Measurements from ENCODE around the gene EFNA1.
"Not testable (repeated sequence)": the region's sequence is repeated elsewhere in the genome, so short reads cannot be mapped to it uniquely, and the experiment has no call there.

The EFNA1 gene

DNA sequence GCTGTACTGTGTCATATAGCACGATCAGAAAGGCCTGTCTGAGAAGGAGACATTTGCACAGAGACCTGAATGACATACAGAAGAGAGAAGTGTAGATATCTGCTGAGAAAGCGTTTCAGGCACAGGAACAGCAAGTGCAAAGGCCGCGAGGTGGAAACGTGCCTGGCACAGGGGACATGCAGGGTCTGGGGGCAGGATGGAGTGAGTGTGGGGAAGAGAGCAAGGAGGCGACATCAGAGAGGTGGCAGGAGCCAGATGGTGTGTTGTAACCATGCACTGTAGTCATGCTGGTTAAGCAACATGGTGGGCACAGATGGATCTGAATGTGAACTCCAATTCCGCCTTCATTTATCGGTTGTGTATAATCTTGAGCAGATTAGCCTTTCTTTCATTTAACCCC is 32.5 kb downstream of the EFNA1 start:
- no peak for DNase-seq

DNA sequence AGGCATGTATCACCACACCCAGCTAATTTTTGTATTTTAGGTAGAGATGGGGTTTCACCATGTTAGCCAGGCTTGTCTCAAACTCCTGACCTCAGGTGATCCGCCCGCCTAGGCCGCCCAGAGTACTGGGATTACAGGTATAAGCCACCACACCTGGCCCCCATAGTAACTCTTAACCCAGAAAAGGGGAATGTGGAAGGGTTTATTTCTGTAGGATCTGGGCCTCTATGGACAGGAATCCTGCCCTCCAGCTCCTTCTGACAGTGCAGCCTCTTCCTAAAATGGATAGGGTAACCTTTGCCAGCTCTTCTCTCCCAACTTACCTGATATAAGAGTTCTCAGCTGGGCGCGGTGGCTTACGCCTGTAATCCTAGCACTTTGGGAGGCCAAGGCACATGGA is 35.0 kb downstream of the EFNA1 start:
- DNase-seq: not testable (repeated sequence)

DNA sequence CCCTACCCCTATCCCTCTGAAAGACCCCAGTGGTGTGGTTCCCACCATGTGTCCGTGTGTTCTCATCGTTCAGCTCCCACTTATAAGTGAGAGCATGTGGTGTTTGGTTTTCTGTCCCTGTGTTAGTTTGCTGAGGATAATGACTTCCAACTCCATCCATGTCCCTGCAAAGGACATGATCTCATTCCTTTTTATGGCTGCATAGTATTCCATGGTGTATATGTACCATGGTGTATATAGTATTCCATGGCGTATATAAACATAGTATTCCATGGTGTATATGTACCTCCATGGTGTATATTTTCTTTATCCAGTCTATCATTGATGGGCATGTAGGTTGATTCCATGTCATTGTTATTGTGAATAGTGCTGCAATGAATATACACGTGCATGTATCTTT is 36.1 kb downstream of the EFNA1 start:
- not testable (repeated sequence) for DNase-seq

GRCh38 chr1:155164625-155165024 is 36.9 kb downstream of the EFNA1 start:
- not testable (repeated sequence) for DNase-seq

DNA sequence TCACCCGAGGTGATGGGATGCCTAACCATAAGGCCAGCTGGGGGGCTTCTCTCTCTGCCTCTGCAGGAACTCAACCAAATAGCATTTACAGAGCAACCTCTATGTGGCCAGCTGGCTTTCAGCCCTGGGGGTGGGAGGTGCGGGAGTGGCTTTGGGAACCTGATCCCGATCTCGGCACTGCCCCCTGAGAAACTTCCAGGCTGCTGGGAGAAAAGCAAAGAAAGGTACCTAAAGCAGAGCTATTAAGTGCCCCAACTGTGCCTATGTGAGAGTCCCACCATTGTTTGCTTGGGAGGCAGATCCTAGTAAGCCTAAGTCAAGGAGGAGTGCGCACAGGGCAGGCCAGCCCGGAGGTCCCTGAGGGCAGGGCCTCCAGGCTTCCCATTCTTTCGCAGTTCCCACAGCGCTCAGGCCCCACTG is 38.4 kb downstream of the EFNA1 start:
- peak; percentile 48 for DNase-seq

DNA sequence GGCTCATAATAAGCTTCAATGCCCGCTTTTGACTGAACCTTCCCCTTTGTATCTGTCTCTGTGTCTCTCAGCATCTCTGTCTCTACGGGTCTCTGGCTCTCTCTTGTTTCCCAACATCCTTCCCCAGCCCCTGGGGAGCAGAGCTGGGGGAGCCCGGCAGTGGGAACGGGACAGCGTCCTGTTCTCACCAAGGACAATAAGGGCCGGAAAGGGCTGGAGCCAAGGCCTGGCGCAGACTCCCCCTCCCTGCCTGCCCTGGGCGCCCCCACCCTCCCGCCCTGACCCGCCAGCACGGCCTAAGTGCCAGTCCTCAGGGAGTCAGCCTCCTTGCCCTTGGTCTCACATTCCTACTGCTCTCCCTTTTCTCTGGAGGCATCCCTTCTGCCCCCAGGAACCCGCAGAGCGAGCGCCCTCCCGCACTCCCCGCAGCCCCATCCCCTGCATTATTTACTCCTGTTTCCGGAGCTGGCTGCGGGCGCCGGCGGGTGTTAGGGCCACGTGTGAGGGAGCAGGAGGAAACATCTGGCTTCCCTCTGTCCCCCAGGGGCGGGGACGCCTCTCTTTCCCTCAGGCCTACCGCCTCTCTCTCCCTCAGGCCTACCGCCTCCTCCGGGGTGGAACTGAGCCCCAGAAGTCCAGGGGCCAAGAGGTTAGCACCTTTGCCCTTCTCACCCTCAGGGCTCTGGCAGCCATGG is 38.9 kb downstream of the EFNA1 start:
- DNase-seq: peak; percentile 67

GRCh38 chr1:155167166-155168104 is 39.8 kb downstream of the EFNA1 start:
- peak; percentile 81 for DNase-seq

DNA sequence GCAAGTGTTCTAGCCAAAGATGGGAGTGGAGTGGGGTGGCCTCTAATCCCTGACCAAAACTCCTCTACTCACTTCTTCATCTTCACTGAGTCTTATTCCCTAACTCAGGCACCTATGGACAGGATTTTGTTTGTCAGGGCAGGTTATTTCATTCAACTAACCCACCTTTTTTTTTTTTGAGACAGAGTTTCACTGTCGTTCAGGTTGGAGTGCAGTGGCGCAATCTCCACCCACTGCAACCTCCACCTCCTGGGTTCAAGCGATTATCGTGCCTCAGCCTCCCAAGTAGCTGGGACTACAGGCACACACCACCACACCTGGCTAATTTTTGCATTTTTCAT is 40.4 kb downstream of the EFNA1 start:
- DNase-seq: not testable (repeated sequence)

- DNase-seq: no peak
Observed at GRCh38 chr1:155168456-155169210, 41.0 kb downstream of the EFNA1 start.

DNA sequence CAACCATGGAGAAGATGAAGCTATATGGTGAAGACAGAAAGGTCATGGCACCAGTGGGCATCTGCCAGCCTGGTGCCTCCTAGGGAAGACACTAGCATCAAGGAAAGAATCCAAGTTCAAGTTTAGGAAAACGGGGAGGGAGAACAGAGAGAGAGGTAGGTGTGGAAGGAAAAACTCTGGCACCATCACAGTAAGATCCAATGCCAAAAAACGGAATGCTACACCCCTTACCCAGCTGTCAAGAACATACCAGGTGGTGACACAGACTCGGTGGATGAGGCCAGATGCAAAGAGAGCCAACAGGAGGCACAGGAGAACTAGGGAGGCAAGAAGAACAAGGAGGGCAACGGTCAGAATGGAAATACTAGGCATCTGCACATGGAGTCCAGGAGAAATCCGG is 41.9 kb downstream of the EFNA1 start:
- no peak for DNase-seq

DNA sequence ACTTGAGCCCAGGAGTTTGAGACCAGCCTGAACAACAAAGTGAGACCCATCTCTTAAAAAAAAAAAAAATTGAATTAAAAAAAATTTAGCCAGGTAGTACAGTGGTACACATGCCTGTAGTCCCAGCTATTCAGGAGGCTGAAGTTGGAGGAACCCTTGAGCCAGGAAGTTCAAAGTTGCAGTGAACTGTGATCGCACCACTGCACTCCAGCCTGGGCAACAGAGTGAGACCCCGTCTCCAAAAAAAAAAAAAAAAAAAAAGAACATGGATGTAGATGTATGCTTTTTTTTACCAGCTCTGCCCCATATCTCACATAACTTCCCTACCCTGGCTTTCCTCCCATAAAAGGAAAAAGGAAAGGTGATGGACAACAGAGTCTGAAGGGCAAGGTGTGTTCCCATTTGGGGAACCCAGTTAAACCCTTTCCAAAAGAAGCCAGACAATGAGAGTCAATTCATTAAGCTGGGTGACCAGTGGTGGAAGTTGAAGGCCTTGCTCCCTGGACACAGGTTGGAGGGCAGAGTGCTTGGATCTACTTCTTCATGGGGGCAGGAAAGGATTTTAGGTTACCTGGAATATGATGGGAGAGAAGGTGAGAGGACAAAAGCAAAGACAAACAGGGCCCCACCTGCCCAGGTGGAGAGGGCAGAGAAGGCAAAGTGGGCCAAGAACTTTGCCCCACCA is 42.6 kb downstream of the EFNA1 start:
- DNase-seq: no peak

DNA sequence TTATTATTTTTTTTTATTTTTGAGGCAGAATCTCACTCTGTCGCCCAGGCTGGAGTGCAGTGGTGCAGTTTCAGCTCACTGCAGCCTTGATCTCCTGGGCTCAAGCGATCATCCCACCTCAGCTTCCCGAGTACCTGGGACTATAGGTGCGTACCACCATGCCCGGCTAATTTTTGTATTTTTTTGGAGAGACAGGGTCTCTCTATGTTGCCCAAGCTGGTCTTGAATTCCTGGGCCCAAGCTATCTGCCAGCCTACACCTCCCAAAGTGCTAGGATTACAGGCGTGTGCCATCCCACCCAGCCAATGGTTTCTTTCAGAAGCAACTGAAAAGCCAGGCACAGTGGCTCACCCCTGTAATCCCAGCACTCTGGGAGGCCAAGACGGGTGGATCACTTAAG is 43.1 kb downstream of the EFNA1 start:
- DNase-seq: no peak

- DNase-seq: no peak
Observed at GRCh38 chr1:155171836-155172731, 44.4 kb downstream of the EFNA1 start.

DNA sequence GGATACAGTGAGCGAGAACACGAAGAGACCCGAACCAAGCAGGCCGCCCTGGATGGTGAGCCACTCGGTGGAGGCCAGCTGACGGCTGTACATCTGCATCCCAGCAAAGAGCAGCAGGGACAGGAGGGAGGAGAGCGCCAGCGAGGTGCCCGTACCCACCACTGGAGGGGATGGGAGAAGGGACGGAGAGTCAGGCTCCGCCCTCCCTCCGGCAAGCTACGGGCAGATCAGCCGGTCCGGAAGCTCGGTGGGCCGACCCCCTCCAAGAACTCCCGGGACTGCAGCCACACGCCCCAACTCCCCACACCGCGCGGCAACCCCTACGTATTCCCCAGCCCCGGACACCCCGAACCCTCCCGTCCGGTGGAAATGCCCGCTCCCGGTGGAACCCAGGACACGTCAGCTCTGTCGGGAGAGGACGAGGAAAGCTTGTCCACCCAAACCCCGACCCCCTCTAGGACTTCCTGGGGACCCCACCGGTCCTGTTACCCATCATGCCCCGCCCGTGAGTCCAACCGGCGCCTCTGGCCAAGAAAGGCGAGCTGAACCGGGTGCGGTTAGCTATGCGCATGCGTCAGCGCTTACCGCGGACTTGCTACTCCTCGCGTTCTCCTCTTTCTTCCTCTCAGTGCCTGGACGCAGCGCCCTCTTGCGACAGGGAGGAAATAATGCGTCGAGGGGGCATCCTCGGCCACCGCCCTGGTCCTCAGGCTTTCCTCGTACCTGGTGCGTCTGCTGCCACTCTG is 45.2 kb downstream of the EFNA1 start, which contains the start of gene KRTCAP2:
Gene KRTCAP2 (minus strand): TSS at position 573 of the 746 bp plus-strand sequence. CDS start 80 bp downstream, at position 493.
- peak; percentile 96 for DNase-seq

DNA sequence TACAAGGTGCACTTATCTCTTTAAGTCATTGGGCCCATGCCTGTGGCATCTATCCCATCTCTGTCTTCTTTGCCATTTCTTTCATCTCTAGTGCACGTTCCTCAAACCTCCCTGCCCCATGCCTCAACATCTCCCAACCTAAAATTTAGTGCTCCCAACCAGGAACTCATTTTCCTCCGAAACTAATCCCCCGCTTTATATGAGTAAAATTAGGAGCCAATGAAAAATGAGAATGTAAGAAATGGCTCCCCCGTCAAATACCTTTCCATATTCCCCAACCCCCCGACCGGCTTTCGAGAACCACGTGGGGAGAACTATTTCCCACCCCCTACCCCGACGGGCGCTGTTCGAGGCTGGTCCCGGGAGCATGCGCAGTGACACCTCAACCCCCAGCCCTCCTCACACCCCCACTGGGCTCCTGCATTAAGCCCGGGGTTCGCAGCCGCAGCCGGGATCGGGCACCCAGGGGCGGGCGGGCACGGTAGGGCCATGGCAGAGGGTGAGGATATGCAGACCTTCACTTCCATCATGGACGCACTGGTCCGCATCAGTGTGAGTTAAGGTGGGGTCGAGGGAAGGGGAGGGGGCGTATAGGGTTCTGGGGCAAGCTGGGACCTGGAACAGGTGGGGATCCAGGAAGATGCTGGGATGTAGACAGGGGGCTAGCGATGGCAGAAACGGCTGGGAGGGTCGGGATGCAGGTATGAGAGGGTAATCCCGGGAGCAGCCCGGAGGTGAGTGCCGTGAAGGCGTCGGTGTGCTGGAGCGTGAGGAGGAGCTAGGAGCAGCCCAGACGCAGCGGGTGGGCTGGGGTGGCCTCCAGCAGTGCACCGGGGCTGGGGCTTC is 46.0 kb downstream of the EFNA1 start, which contains the start of gene TRIM46:
Gene TRIM46 (plus strand): TSS at position 372 of the 846 bp plus-strand sequence. CDS start 118 bp downstream, at position 490.
- DNase-seq: peak; percentile 57

DNA sequence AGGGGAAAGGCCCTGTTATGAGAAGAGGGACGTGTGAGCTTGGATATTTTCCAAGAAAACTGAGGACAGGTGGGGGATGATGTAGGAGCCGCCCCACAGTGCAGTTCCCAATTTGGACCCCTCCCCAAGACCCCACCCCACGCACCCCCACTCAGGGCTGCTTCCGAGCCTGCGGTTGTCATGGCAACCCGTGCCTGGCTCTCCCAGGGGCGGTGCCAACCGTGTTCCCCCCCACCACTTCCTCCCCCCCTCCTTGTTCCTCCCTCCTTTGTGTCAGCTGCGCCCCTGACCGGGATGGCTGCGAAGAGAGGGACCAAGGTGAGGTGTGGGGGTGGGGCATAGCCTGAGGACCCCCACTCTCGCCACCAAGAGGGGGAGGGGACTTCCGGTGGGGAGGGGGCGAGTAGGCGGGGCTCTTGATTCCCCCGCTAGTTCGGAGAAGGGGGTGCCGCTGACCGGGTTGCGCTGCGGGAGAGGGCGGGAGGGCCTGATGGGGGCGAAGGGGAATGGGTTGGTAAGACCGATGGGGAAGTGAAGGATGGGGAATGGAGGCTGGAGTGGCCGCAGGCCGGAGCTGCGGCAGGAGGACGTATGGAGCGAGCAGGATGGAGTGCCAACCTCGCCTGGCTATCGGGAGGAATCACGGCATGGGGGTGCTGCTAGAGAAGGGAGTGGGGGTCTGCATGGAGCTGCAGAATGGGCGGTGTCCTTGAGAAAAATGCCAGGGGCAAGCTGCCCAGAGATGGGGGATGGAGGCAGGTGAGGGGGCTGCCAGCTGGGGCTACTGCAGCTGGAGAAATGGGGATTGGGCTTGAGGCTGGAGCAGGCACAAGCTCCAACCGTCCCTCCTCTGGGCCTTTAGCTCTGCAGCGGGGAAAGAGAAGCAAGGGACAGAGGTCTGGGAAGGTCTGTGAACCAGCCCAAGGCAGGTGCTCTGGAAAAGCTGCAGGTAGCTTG is 46.9 kb downstream of the EFNA1 start:
- DNase-seq: peak; percentile 46

GRCh38 chr1:155175281-155175926 is 47.7 kb downstream of the EFNA1 start:
- DNase-seq: peak; percentile 32

DNA sequence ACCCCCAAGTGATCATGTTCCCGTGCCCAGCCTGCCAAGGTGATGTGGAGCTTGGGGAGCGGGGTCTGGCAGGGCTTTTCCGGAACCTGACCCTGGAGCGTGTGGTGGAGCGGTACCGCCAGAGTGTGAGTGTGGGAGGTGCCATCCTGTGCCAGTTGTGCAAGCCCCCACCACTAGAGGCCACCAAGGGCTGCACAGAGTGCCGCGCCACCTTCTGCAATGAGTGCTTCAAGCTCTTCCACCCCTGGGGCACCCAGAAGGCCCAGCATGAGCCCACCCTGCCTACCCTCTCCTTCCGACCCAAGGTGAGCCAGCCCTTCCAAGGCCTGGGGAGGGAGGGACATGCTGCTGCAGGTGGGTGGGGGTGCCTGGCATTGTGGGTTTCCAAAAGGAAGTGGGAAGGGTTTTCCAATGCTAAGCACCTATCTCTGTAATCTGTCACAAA is 48.3 kb downstream of the EFNA1 start:
- peak; percentile 46 for DNase-seq
